Measurements from ENCODE around the gene GPR135.
A peak's percentile ranks its signal among the peaks of the same experiment; 100 is the strongest.
"Not testable (repeated sequence)": the region's sequence is repeated elsewhere in the genome, so short reads cannot be mapped to it uniquely, and the experiment has no call there.

GPR135 gene

DNA sequence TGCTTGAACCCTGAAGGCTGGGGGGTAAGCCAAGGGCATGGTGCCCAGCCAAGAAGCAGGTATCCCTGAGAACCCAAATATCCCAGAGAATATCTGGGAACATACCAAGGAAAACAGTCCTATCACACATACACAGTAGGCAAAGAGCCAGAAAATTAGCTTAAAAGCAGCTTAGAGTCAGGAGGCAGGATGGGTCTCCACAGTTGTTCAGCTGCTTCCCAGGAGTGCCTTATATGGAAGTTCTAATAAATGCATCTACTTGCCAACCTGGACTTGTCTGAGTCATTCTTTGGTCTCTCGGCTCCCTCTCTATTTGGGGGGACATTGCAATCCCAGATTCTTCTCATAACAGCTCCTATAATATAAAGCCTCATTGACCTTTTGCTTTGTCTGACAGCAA, 9.0 kb upstream of the GPR135 start:
- ATAC-seq: no peak

DNA sequence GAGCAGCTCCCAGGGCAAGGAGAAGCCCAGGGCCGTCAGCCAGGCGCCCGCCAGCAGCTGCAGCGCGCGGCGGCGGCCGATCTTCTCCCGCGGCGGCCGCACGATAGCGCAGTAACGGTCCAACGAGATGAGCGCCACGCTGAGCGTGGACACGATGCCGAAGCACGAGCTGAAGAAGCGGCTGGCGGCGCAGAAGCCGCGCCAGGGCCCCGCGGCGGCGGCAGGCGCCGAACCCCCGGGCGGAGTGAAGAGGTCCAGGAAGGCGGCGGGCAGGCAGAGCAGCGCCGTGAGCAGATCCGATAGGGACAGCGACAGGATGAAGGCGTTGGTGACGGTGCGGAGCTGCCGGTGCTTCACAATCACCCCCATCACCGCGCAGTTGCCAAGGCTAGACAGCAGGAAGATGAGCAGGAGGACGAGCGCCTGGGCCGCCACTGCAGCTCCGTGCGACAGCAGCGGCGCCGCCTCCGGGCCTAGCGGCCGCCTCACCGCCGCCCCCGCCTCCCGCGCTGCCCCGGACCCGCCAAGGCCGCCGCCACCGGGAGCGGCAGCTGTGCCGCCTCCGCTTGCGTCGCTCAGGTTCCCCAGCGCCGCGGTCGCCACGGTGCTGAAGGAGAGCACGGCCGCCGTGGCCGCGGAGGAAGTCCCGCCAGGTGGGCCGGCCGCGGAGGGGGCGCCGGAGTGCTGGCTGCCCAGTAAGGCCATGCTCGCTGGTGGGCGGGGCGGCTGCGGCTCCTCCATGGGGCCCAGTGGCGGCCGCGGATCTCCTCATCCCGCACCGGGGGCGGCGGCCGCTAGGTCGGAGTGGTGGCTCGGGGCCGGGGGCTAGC, 479 bp downstream of the GPR135 start:
- ATAC-seq: peak; percentile 61 to 70

DNA sequence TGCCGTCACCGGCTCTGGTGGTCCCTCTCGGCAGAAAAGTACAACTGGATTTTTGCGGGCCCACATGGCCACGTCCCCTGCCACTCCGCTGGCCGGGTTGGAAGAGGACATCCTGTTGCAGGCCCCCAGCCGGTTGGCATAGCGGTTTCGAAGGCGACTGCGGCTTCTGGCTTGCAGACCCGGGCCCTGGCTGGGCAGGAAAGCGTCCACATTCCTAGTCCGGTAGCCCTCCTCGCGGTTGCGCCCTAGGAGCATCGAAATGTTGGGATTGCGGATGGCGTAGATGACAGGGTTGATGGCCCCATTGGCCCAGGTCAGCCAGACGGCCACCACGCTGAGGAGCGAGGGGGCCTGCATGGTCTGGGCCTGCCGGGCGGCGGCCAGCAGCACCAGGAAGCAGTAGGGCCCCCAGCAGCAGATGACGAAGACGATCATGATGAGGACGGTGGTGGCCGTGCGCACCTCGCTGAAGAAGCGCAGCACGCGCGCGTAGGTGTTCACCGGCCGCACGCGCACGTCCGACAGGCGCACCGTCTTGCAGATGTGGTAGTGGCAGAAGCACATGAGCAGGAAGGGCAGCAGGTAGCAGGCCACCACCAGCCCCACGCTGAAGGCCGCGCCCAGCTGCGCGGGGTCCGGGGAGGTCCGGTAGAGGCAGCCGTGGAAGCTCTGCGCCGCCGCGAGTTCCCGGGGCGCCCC, 1.2 kb downstream of the GPR135 start:
- ATAC-seq: peak; percentile 33 to 54

DNA sequence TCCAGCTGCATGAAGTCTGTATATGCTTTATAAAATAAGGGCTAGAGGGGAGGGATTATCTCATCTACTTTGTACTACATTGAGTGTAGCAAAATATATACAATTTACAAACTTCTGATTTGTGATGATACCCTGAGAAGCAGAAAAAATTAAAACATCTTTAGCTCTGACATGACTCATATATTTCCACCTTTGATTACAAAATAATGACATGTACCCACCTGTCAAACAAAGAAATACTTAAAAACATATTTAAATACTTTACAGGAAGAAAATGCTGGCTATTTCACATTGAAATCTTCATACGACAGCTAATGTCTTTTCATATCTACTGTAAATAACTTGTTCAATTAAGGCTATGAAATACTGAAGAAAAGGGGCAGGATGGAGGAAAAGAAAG, 3.3 kb downstream of the GPR135 start:
- no peak for ATAC-seq

DNA sequence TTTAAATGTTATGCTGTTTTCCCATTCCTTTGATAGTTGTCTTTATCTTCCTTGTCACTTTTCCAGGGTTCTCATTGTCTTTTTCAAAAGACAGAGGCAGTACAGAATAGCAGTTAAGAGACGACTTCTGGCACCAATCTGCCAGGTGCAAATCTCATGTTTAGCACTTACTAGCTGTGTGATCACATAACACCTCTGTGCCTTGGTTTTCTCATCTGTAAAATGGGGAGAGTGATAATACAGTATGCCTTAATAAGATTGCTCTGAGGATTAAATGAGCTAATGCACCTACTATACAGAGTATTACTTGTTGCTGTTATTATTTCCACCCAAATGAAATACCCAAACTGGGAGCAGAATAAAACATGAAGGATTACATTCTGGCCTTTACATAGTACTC, 4.8 kb downstream of the GPR135 start:
- ATAC-seq: no peak

DNA sequence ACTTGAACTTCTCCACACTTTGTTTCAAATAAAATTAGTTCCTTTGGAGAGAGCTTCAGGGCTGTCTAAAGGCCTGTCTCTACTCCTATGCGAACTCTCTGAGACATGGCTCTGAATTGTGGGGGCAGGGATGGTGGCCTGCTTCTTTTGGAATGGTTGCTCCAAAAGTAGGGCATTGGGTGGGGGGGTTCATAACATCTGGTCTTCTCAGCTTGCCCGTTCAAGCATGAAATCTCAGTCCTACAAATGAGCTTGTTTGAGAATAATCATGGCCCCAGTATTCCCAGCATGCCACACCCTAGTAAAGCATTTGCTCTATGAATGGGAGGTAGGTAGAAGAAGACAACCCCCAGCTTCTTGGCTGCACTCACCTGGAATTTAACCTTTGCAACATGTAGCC, 6.7 kb downstream of the GPR135 start:
- ATAC-seq: no peak

DNA sequence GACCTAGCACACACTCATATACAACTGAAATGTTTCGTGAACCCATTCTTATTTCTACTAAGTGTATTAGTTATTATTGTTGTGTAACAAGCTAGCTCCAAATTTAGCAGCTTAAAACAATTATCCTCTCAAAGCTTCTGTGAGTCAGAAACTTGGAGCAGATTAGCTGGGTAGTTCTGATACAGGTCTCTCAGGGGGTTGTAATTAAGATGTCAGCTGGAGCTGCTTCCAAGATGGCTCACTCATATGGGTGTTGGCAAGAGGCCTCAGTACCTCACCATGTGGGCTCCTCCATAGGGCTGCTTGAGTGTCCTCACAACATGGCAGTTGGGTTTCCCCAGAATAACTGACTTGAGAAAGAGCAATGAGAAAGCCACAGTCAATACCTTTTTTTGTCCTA, 9.8 kb downstream of the GPR135 start:
- no peak for ATAC-seq

DNA sequence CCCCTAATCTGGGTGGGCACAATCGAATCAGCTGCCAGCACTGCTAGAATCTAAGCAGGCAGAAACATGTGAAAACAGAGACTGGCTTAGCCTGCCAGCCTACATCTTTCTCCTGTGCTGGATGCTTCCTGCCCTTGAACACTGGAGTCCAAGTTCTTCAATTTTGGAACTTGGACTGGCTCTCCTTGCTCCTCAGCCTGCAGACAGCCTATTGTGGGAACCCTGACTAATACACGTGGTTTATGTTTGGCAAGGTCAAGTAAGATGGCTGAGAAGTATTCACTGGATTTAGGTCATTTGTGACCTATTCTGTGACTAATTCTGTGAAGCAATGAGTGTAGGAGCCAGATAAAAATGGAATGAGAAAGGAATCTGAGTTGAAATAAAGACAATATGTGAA, 11.0 kb downstream of the GPR135 start:
- no peak for ATAC-seq

DNA sequence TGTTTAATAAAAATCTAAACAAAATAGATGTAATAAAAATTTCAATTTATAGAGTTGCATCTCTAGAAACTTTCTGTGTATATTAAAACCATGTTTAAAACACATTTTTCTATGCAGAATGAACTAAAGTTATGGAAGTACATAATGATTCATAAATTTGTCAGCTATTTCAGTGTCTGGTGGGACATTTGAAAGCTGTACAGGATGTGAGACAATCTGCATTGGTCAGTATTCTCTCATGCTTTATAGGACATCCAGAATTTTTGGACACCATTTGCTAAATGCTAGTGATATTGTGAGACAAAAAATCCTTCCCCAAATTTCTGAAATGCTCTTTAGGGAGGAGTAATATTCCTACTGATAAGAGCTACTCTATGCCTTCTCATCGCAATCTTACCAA, 13.3 kb downstream of the GPR135 start:
- ATAC-seq: no peak

DNA sequence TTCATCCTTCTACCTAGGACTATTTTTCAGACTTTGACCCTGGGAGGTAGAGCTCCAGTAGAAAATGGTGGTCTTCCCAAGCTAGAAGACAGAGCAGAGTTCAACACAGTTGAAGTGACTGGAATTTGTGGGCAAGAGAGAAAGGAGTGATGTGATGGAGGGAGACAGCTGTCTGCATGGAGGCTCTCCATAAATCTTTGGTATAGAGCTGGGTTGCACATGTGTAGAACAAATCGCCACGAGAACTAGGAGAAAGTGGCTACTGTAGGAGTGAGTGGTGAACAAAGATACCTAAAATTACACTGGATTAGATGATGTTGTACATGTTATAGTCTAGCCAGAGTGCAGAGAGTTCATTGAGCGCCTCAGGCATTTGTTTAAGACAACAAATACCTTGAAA, 14.5 kb downstream of the GPR135 start:
- no peak for ATAC-seq

DNA sequence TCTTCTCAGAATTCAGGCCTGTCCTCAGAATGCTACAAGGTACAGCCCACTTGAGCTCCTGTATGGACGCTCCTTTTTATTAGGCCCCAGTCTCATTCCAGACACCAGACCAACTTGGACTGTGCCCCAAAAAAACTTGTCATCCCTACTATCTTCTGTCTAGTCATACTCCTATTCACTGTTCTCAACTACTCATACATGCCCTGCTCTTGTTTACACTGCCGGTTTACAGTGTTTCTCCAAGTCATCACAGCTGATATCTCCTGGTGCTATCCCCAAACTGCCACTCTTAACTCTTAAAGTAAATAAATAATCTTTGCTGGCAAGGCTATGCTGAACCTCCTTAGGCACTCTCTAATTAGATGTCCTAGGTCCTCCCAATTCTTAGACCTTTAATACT, 16.5 kb downstream of the GPR135 start:
- not testable (repeated sequence) for ATAC-seq

DNA sequence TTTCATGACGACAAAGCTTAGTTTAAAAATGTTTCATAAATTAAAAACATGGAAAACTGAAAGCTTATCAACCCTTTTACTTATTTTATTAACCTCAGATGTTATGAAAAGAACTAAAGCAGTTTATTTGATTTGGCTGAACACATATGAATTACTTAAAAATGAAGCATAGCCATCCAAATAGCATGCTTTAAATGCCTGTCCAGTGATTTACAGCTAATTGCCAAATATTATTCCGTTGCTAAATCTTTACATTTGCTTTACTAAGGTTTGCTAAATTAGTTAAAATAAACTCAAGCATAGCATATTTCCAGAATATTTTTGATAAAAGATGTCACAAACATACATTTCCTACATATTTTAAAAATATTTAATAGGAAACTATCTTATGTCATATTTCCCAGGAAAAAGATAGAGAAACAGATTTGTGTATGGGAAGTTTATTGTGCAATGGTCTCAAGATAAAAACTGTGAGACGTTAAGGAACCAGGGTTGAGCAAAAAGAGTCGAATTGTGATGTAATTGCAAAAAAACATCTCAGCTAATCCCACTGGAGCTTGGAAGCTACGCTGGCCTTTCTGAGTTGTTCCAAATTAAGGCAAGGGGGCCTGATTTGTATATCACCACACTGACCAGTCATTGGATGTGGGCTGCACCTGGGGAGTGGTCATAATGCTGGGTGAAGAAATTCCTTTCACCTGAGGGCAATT, 25.8 kb downstream of the GPR135 start:
- no peak for ATAC-seq

DNA sequence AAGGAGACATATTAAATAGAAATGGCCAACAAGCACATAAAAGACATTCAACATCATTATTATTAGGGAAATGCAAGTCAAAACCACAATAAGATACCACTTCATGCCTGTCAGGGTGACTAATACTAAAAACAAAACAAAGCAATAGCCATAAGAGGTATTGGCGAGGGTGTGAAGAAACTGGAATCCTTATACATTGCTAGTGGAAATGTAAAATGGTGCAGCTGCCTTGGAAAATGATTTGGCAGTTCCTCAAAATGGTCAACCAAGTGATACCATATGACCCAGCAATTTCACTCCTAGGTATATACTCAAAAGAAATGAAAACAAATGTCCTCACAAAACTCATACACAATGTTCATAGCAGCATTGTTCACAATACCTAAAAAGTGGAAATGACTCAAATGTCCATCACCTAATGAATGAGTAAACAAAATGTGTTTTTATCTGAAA, 27.0 kb downstream of the GPR135 start:
- no peak for ATAC-seq

DNA sequence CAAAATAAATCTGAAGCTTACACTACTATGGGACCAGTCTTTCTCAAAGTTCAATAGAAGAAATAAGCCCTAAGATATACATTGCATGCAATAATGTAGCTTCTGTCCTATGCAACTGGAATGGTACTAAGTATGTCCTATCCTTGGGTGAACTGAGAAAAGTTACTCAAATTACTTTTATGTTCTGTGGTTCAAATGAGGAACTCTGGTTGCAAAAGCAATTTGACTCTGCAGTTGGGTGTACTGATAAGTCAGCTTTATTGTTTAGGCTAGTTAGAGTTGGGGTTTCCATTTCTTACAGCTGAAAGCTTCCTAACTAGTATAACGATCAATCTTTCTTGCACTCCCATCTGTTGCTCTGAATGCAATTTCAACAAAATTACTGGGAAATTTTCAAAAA, 29.2 kb downstream of the GPR135 start:
- no peak for ATAC-seq

DNA sequence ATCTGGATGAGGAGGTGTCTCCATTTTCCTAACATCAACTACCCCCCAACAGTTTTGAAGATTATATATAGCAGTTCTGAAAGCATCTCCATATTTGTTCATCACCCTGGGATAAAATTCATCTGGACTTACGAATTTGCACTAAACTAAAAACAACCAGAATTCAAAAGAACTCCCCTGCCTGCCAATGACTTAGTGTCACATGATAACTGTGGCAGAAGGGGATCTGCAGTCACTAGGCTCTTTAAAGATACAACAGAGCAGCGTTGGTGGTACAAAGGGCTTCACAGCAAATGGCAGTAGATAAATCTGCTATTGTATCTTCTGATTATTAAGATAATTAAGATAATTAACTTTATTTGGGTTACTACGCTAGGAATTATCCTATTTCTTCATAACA, 30.1 kb downstream of the GPR135 start:
- no peak for ATAC-seq

DNA sequence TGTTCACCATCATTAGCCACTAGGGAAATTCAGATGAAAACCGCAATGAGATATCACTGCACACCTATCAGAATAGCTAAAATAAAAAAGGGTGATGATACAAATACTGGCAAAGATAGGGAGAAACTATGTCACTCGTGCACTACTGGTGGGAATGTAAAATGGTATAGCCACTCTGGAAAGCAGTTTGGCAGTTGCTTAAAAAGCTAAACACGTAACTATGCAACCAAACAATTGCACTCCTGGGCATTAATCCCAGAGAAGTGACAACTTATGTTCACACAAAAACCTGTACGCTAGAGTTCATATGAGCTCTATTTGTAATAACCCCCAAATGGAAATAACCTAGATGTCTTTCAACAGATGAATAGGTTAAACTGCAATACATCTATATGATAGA, 35.4 kb downstream of the GPR135 start:
- no peak for ATAC-seq

DNA sequence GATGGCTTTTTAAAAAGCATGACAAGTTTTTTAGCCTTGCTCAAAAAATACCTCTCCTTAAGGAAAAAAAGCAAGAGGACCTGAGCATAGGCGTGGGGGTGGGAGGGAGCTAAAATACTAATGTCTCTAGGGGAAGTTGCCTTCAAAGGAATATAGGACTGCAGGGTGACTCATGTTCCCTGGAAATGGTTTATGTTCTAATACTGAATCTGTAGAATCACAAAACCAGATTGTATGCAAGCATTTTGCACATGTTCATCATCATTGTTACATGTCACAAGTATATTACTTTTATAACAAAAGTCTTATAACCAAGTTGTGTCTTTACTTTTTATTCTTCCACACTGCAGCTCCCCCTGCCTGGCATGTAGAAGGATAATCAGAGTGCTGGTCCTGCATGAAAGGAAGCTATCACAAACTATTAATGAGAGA, 36.6 kb downstream of the GPR135 start:
- no peak for ATAC-seq

DNA sequence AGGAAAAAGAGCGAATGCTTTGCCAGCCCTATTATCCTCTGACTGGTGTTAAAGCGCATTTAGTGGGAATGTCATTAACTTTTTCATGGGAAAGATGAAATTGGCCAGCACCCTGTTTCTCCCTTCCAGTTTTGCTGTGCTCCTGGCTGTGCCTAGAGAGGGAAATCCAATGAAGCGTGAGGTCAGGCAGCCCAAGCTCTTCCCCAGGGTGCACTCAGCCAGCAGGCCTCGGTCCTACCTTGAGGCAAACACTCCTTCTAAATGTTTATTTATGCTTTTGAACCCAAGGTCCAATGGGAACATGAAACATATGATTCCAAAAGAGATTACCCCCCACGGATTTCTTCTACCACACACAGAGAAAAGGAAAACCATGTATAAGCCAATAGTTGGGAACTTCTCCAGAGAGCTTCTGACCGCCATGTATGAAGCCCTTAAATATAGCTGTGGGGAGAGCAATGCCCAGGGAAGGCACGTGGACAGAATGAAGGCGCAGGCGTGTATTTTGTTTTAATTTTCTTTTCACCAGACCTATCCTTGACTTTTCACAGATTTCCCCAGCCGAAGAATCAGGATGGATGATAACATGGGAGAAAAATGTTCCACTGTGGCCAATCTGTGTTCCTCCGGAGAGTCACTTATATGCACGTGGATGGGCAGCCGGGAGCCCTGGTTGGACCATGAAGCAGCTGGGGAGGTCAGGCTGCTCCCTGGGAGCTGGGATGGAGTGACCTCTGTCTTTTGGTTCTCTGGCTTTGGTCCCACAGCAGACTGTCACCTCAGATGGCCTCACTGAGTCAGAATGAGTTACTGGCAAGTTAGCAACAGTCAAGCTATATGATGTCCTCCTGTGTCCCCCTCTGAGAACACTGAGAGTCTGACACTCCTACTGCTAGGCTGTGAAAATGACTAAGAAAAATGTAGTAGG, 37.3 kb downstream of the GPR135 start:
- no peak for ATAC-seq

DNA sequence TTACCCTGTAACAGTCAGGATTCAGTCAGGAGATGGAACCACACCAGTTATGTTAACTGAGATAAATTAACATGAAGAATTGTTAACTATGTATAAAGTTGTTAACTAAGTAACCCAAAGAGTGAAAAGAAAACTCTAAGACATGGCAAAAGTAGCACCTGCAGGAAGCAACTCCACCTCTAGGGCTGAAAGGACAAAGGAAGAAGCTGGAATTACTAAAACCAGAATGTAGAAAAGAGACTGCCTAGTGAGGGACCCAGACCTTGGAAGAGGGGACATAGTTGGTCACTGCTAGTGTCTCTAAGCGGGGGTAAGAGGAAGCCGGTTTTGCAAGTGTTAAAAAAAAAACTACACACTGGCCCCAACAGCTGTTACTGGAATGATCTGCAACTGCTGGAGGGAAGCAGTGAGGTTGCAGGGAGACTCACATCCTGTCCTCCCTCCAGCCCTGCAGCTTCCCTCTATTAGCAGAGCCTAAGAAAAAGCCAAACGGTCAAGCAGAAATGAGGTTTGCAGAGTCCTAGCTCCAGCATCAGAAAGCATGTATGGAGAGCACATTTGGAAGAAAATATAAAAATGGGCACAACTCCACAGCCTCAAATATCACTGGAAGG, 39.8 kb downstream of the GPR135 start:
- no peak for ATAC-seq

DNA sequence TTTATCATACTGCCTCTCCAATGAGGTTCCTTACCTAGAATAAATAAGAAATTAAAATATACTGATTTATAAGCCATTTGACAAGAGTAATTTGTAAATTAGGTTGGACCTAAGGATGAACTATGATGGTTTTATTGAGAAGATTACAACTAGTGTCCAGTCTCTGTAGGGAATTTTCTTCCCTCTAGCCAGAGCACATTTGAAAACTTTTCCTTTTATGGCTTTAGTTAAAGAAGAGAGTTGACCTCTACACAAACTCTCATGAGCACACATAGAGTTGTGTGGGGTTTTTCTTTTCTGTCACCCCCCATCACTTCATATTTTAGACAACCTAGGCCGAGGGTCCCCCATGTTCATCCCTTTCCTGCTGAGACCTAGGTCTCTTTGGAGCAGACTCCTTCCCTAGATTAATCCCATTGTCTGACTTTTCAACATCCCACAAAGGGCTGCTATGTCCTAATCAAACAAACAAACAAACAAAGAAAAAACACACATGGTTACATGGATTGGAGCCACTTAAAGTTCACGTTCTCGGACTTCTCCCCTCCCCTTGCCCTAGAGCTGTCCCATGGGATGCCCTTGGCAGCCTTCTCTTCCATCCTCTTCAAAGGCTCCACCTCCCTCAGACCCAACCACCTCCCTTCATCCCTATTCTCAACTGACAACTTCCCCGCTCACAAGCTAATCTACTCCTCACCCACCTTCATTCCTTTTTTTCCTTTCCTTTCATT, 40.7 kb downstream of the GPR135 start:
- no peak for ATAC-seq
